ENCODE measurements around the gene CD28.
"Not testable (repeated sequence)": the region's sequence is repeated elsewhere in the genome, so short reads cannot be mapped to it uniquely, and the experiment has no call there.

The CD28 gene

DNA sequence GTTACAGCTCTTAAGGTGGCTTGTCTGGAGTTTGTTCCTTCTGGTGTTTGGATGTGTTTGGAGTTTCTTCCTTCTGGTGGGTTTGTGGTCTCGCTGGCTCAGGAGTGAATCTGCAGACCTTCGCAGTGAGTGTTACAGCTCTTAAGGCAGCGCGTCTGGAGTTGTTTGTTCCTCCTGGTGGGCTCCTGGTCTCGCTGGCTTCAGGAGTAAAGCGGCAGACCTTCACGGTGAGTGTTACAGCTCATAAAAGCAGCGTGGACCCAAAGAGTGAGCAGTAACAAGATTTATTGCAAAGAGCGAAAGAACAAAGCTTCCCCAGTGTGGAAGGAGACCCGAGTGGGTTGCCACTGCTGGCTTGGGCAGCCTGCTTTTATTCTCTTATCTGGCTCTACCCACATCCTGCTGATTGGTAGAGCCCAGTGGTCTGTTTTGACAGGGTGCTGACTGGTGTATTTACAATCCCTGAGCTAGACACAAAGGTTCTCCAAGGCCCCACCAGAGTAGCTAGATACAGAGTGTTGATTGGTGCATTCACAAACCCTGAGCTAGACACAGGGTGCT lies 78.4 kb downstream of the CD28 start:
- DNase-seq (ENCODE audit: low read depth, low spot score) = not testable (repeated sequence)

GRCh38 chr2:203785391-203786110 lies 79.1 kb downstream of the CD28 start:
- DNase-seq (ENCODE audit: low read depth, low spot score) = not testable (repeated sequence)

- DNase-seq (ENCODE audit: low read depth, low spot score) = no peak
Measured at GRCh38 chr2:203786549-203787351, 80.3 kb downstream of the CD28 start.

GRCh38 chr2:203787979-203788378 lies 81.5 kb downstream of the CD28 start:
- no peak for DNase-seq (ENCODE audit: low read depth, low spot score)

Data from brain pericyte (primary cell).